IPS-15b (cell line): ENCODE results near the gene ASPHD1.

Experiments used
- H3K27me3 ChIP-seq: one replicate; pipeline ENCODE4 v1.6.1; 2013; ENCODE audit warnings: low read length; ENCODE audit not compliant: control insufficient read depth, insufficient read depth
- H3K36me3 ChIP-seq: one replicate; pipeline ENCODE4 v1.6.1; 2013; ENCODE audit warnings: low read length; ENCODE audit not compliant: control insufficient read depth, insufficient read depth
- H3K4me1 ChIP-seq: one replicate; pipeline ENCODE4 v1.6.1; 2013; ENCODE audit warnings: mild to moderate bottlenecking, low read length; ENCODE audit not compliant: control insufficient read depth, insufficient read depth
- H3K4me3 ChIP-seq: one replicate; pipeline ENCODE4 v1.5.1; 2013; ENCODE audit warnings: low read depth, low read length
- H3K9ac ChIP-seq: one replicate; pipeline ENCODE4 v1.6.1; 2013; ENCODE audit warnings: low read depth, mild to moderate bottlenecking, low read length
- H3K9me3 ChIP-seq: one replicate; pipeline ENCODE4 v1.6.1; 2013; ENCODE audit warnings: mild to moderate bottlenecking, low read length; ENCODE audit not compliant: control insufficient read depth, insufficient read depth

The ASPHD1 gene

GRCh38 chr16:29910819-29911675 is 10.8 kb downstream of the ASPHD1 start:
- H3K4me1 ChIP-seq, result peaks cover 2% of the 10 kb centered on the region
- H3K9me3 ChIP-seq, result no peaks in the 10 kb centered on the region
- peaks cover 9% of the 10 kb centered on the region for H3K36me3 ChIP-seq
- H3K9ac ChIP-seq, result no peak overlapping the region
- no peaks in the 10 kb centered on the region for H3K27me3 ChIP-seq
- no peak overlapping the region for H3K4me3 ChIP-seq

- no peak overlapping the region for H3K4me3 ChIP-seq
- no peaks in the 10 kb centered on the region for H3K27me3 ChIP-seq
- H3K9me3 ChIP-seq, result no peaks in the 10 kb centered on the region
- no peak overlapping the region for H3K9ac ChIP-seq
- peaks cover 5% of the 10 kb centered on the region for H3K36me3 ChIP-seq
- H3K4me1 ChIP-seq, result peaks cover 2% of the 10 kb centered on the region
Observed at GRCh38 chr16:29911676-29912010, 11.4 kb downstream of the ASPHD1 start.

- no peaks in the 10 kb centered on the region for H3K27me3 ChIP-seq
- peaks cover under 1% of the 10 kb centered on the region for H3K36me3 ChIP-seq
- peaks cover 2% of the 10 kb centered on the region for H3K4me1 ChIP-seq
- H3K4me3 ChIP-seq, result no peak overlapping the region
- H3K9ac ChIP-seq, result no peak overlapping the region
- no peaks in the 10 kb centered on the region for H3K9me3 ChIP-seq
Observed at GRCh38 chr16:29912087-29912486, 11.8 kb downstream of the ASPHD1 start.

- no peaks in the 10 kb centered on the region for H3K36me3 ChIP-seq
- H3K27me3 ChIP-seq, result no peaks in the 10 kb centered on the region
- peaks cover 2% of the 10 kb centered on the region for H3K4me1 ChIP-seq
- H3K4me3 ChIP-seq, result no peak overlapping the region
- H3K9ac ChIP-seq, result no peak overlapping the region
- no peaks in the 10 kb centered on the region for H3K9me3 ChIP-seq
Observed at GRCh38 chr16:29913514-29913913, 13.2 kb downstream of the ASPHD1 start.

- Histone ChIP-seq H3K4me1 (peaks cover 2% of the 10 kb centered on the region), H3K36me3 (peaks cover 3% of the 10 kb centered on the region), H3K9me3 (no peaks in the 10 kb centered on the region), H3K4me3 (no peak overlapping the region), H3K9ac (no peak overlapping the region), H3K27me3 (no peaks in the 10 kb centered on the region)
Observed at GRCh38 chr16:29915590-29916247, 15.4 kb downstream of the ASPHD1 start.

GRCh38 chr16:29916979-29917378 is 16.7 kb downstream of the ASPHD1 start:
- H3K9ac ChIP-seq, result no peak overlapping the region
- no peak overlapping the region for H3K4me3 ChIP-seq
- peaks cover 3% of the 10 kb centered on the region for H3K36me3 ChIP-seq
- H3K9me3 ChIP-seq, result no peaks in the 10 kb centered on the region
- H3K27me3 ChIP-seq, result no peaks in the 10 kb centered on the region
- H3K4me1 ChIP-seq, result peaks cover under 1% of the 10 kb centered on the region

GRCh38 chr16:29920288-29921033 is 20.2 kb downstream of the ASPHD1 start:
- no peaks in the 10 kb centered on the region for H3K4me1 ChIP-seq
- H3K4me3 ChIP-seq, result no peak overlapping the region
- no peaks in the 10 kb centered on the region for H3K27me3 ChIP-seq
- no peaks in the 10 kb centered on the region for H3K9me3 ChIP-seq
- peaks cover 3% of the 10 kb centered on the region for H3K36me3 ChIP-seq
- no peak overlapping the region for H3K9ac ChIP-seq

- H3K27me3 ChIP-seq, result no peaks in the 10 kb centered on the region
- no peaks in the 10 kb centered on the region for H3K9me3 ChIP-seq
- no peaks in the 10 kb centered on the region for H3K4me1 ChIP-seq
- no peak overlapping the region for H3K4me3 ChIP-seq
- no peak overlapping the region for H3K9ac ChIP-seq
- H3K36me3 ChIP-seq, result peaks cover 3% of the 10 kb centered on the region
Observed at GRCh38 chr16:29921034-29921385, 20.7 kb downstream of the ASPHD1 start.

GRCh38 chr16:29922326-29922725 is 22.0 kb downstream of the ASPHD1 start:
- H3K27me3 ChIP-seq, result no peaks in the 10 kb centered on the region
- H3K9me3 ChIP-seq, result no peaks in the 10 kb centered on the region
- peaks cover 3% of the 10 kb centered on the region for H3K36me3 ChIP-seq
- H3K9ac ChIP-seq, result no peak overlapping the region
- no peaks in the 10 kb centered on the region for H3K4me1 ChIP-seq
- no peak overlapping the region for H3K4me3 ChIP-seq

- Histone ChIP-seq H3K9ac (no peak overlapping the region), H3K4me3 (no peak overlapping the region), H3K36me3 (peaks cover 3% of the 10 kb centered on the region), H3K4me1 (no peaks in the 10 kb centered on the region), H3K9me3 (no peaks in the 10 kb centered on the region), H3K27me3 (no peaks in the 10 kb centered on the region)
Observed at GRCh38 chr16:29922986-29923501, 22.8 kb downstream of the ASPHD1 start.

- H3K27me3 ChIP-seq, result no peaks in the 10 kb centered on the region
- H3K4me1 ChIP-seq, result no peaks in the 10 kb centered on the region
- H3K36me3 ChIP-seq, result no peaks in the 10 kb centered on the region
- peak overlapping the region; percentile 86 for H3K4me3 ChIP-seq
- no peaks in the 10 kb centered on the region for H3K9me3 ChIP-seq
- H3K9ac ChIP-seq, result no peak overlapping the region
Observed at GRCh38 chr16:29925105-29925756, 24.9 kb downstream of the ASPHD1 start.
